KMS-11 (cell line): ENCODE results near the gene KIF6.

Source experiments
- H2AFZ ChIP-seq: fragments of 200-600 bp; sonication (generic); 2 replicates; pipeline ENCODE4 v1.6.1; 2016; ENCODE audit warnings: antibody characterized with exemption, mixed run types, low read depth
- H3K27ac ChIP-seq: fragments of 200-600 bp; sonication (generic); 2 replicates; pipeline ENCODE4 v1.6.1; 2016; ENCODE audit warnings: mild to moderate bottlenecking, mixed run types
- H3K27me3 ChIP-seq: fragments of 200-600 bp; sonication (generic); 2 replicates; pipeline ENCODE4 v1.6.1; 2017; ENCODE audit warnings: mild to moderate bottlenecking, low read depth, mixed run types, moderate library complexity; ENCODE audit not compliant: insufficient read depth
- H3K36me3 ChIP-seq: fragments of 200-600 bp; sonication (generic); 2 replicates; pipeline ENCODE4 v1.6.1; 2017; ENCODE audit warnings: mild to moderate bottlenecking, mixed run types; ENCODE audit not compliant: insufficient read depth
- H3K4me1 ChIP-seq: fragments of 200-600 bp; sonication (generic); 2 replicates; pipeline ENCODE4 v1.6.1; 2016; ENCODE audit warnings: mild to moderate bottlenecking, low read depth, mixed run types; ENCODE audit not compliant: poor library complexity, severe bottlenecking
- H3K4me2 ChIP-seq: fragments of 200-600 bp; sonication (generic); 2 replicates; pipeline ENCODE4 v1.7.0; 2016; ENCODE audit warnings: mild to moderate bottlenecking, mixed run types
- H3K4me3 ChIP-seq: fragments of 200-600 bp; sonication (generic); IDR thresholded peaks from 2 replicates; pipeline ENCODE4 v1.6.1; 2017; ENCODE audit warnings: low read depth, low read length, mixed read lengths; ENCODE audit not compliant: insufficient read depth
- H3K79me2 ChIP-seq: fragments of 200-600 bp; sonication (generic); 2 replicates; pipeline ENCODE4 v1.6.1; 2016; ENCODE audit warnings: low read depth, mixed run types; ENCODE audit not compliant: insufficient read depth
- H3K9ac ChIP-seq: fragments of 200-600 bp; sonication (generic); 2 replicates; pipeline ENCODE4 v1.6.1; 2016; ENCODE audit warnings: mild to moderate bottlenecking, mixed run types
- H4K20me1 ChIP-seq: fragments of 200-600 bp; sonication (generic); 2 replicates; pipeline ENCODE4 v1.6.1; 2016; ENCODE audit warnings: mild to moderate bottlenecking, mixed run types; ENCODE audit not compliant: insufficient read depth
- CTCF ChIP-seq: fragments of 200-600 bp; sonication (generic); conservative IDR thresholded peaks from 2 replicates; pipeline ENCODE4 v1.6.1; 2017; ENCODE audit warnings: low read depth, mild to moderate bottlenecking, antibody characterized with exemption, low read length, moderate library complexity, mixed read lengths

KIF6 gene

GRCh38 chr6:39769012-39769411 is 43.8 kb upstream of the KIF6 start:
- Histone ChIP-seq H3K27me3 (no peaks in the 10 kb centered on the region), H3K36me3 (no peaks in the 10 kb centered on the region), H3K4me1 (no peaks in the 10 kb centered on the region), H3K79me2 (no peaks in the 10 kb centered on the region), H2AFZ (no peak overlapping the region), H3K4me3 (no peak overlapping the region), H4K20me1 (no peaks in the 10 kb centered on the region), H3K27ac (no peak overlapping the region), H3K4me2 (no peak overlapping the region), H3K9ac (no peak overlapping the region)
- no peak for TF ChIP-seq CTCF

GRCh38 chr6:39765508-39766065 is 40.4 kb upstream of the KIF6 start:
- Histone ChIP-seq H3K9ac (no peak overlapping the region), H3K27me3 (no peaks in the 10 kb centered on the region), H4K20me1 (no peaks in the 10 kb centered on the region), H3K27ac (no peak overlapping the region), H3K4me3 (no peak overlapping the region), H2AFZ (no peak overlapping the region), H3K4me2 (no peak overlapping the region), H3K4me1 (no peaks in the 10 kb centered on the region), H3K36me3 (no peaks in the 10 kb centered on the region), H3K79me2 (no peaks in the 10 kb centered on the region)
- TF ChIP-seq CTCF, result no peak

- TF ChIP-seq CTCF, result no peak
- Histone ChIP-seq H4K20me1 (no peaks in the 10 kb centered on the region), H3K27ac (no peak overlapping the region), H3K36me3 (no peaks in the 10 kb centered on the region), H3K9ac (no peak overlapping the region), H3K27me3 (no peaks in the 10 kb centered on the region), H3K4me2 (no peak overlapping the region), H3K4me3 (no peak overlapping the region), H2AFZ (no peak overlapping the region), H3K79me2 (no peaks in the 10 kb centered on the region), H3K4me1 (no peaks in the 10 kb centered on the region)
These were observed 35.2 kb upstream of the KIF6 start for GRCh38 chr6:39760226-39760952.

GRCh38 chr6:39758905-39759605 is 33.8 kb upstream of the KIF6 start:
- H3K36me3 ChIP-seq, result no peaks in the 10 kb centered on the region
- no peak overlapping the region for H3K27ac ChIP-seq
- no peaks in the 10 kb centered on the region for H3K27me3 ChIP-seq
- no peak overlapping the region for H3K4me2 ChIP-seq
- no peak overlapping the region for H3K4me3 ChIP-seq
- no peak for TF ChIP-seq CTCF
- no peaks in the 10 kb centered on the region for H3K4me1 ChIP-seq
- no peak overlapping the region for H3K9ac ChIP-seq
- no peaks in the 10 kb centered on the region for H3K79me2 ChIP-seq
- no peak overlapping the region for H2AFZ ChIP-seq
- H4K20me1 ChIP-seq, result no peaks in the 10 kb centered on the region
